HT-29 (cell line): ENCODE data around the gene PIANP. TPM values are rescaled to one million over a fixed set of nuclear protein-coding genes. Genes with fewer than 3 reads are reported as not detected.

Source experiments
- DNase-seq: peaks from one replicate; pipeline ENCODE4 v3.0.0-alpha.2; 2015; ENCODE audit warnings: low spot score
- small RNA-seq: library from RNA; depleted of rRNA; stranded (forward); fragments of <200 nt; gene quantifications from one replicate; pipeline ENCODE3, GENCODE V24; 2014
- total RNA-seq: library from RNA; depleted of rRNA; stranded (reverse); fragments of >200 nt; shearing (Covaris generic); gene quantifications from 2 replicates; pipeline ENCODE4 v1.2.3, GENCODE V29; 2014; rRNA removed

PIANP gene
- total RNA-seq, 1 experiment from 2014 or later, result not detected

- DNase-seq, result no peak
These were observed 28.5 kb downstream of the PIANP start for GRCh38 chr12:6672143-6672542.

GRCh38 chr12:6667559-6668210 is 32.9 kb downstream of the PIANP start:
- peak; percentile 52 for DNase-seq

DNA sequence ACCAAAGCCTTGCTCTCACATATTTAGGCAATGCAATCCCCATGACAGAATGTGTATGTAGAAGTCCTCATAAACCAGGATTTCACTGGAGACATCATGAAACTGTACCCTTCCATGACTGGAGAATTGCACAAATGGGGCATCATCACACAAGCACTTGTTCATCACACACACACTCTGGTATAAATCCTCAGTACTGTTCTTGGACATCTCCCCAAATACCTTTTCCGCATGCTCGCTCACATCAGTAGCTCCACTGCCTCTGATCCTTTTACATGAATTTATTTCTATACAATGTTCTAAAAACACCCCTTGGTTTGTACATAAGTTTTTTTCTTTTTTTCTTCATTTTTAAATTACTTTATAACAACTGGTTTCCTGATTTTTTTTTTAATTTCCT is 34.4 kb downstream of the PIANP start:
- DNase-seq, result no peak

GRCh38 chr12:6664902-6665301 is 35.7 kb downstream of the PIANP start:
- no peak for DNase-seq

DNA sequence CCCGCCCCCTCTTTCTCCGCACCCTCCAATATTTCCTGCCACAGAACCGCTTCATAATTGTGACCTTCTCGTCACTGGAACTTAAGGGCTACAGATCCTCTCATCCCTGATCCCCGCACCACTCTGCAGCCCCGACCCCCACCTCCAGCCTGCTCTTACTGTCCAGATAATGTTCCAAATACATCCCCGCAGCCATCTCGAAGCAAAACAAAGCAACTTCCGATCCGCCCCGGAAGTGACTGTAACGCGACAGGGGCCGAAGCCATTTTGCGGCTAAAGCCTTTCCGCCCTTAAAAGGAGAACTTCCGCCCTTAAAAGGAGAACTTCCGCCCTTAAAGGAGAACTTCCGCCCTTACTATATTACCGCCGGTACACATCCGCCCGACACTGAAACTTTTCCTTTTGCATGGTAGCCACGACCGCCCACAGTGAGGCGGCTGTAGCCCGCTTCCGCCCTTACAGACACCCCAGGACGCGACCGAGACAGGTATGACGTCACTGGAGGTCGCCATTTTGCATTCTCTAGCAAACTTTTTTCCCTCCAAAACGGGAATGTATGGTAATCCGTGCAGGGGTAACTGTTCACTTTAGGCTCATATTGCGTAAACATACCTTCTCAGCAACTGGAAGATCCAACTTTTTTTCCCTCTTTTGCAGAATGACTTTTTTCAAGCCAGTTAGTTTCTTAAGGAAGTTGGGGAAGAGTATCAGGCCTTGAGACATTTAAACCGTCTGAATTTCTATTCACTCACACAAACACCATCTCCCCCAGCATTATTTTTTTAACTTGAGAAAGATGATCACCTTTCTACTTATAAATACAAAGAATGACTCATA is 37.5 kb downstream of the PIANP start, which contains the start of gene ING4:
ING4 (minus strand) TSS at position 214 of the 837 bp plus-strand sequence; CDS start at position 196, 18 bp downstream.
- peak; percentile 99 for DNase-seq

GRCh38 chr12:6662602-6662905 is 38.1 kb downstream of the PIANP start:
- no peak for DNase-seq

- DNase-seq, result no peak
These were observed 46.6 kb downstream of the PIANP start for GRCh38 chr12:6653987-6654386.

- no peak for DNase-seq
These were observed 47.3 kb downstream of the PIANP start for GRCh38 chr12:6653342-6653741.

- DNase-seq, result no peak
These were observed 48.2 kb downstream of the PIANP start for GRCh38 chr12:6652391-6652790.

DNA sequence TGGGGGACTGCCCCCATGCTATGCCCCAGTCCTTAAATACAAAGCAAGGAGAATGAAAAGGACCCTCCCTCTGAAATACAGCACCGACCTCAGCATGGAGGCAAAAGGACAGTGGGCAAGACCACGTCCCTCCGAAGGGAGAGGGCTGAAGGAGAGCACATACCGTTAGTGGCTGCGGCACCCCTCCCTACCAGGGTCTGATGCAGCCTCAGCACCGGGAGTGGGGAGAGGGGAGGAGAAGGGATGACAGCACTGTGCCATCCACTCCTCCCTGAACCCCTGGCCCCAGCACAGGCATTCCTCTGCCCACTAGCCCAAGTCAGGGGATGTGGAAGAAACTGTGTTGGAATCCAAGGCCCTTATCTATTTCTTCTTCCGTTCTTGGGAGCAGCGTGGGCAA is 49.8 kb downstream of the PIANP start:
- no peak for DNase-seq

- peak; percentile 58 for DNase-seq
These were observed 53.5 kb downstream of the PIANP start, which contains the start of gene ACRBP for GRCh38 chr12:6647083-6647604. TSS of gene ACRBP (minus strand) at chr12:6647432. CDS start at chr12:6647366, 66 bp downstream.

DNA sequence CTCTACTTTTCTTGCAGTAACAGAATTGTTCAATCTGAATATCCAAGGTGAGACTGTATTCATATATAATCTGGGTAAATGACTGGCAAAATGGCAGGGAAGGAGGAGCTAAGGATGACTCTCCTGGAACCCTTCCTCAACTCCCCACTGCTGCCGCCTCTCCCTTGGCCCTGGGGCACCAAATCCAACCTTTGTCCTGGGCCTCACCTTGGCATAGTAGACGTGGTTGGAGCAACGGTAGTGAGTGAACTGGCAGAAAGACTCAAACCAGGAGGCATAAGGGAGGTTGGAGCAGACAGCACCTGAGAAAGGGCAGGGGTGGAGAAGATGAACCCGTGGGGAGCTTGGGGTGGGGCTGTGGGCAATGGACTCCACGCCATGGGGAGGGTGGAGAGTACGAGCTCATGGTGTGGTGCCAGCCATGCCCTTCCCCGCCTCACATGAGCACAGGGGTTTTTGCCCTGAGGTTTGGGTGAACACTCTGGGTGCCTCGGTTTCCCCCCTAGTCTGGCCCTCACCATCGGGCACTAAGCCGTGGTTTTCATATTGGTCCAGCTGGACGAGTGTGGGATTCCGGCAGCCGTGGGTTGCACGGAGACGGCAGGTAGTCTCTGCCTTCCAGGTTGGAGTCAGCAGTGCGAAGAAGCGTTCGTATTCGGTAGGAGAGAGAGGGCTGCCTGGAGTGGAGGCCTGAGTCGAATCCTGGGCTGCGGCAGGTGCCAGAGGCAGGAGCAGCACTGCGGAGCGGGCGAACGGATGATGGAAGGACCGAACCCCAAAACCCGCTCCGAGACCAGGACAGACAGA is 54.1 kb downstream of the PIANP start:
- DNase-seq, result no peak

DNA sequence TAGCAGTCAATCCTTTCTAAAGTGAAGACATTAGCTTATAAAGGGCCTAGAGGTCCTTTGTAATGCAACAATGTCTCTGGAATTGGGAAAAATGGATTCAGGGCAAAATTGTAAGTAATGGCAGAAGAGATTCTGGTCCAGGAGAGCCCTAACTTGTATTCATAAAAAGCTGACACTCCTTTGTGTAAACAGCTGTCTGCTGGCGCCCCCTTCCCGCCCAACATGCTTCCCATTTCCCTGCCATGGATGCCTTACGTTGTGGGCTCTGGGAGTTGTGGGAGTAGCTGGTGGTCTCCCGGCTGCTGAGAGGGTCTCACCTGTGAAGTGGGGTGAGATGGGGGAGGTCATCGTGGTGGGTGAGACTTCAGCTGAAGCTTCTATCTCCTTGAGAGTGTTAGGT is 55.7 kb downstream of the PIANP start:
- no peak for DNase-seq

- no peak for DNase-seq
These were observed 56.4 kb downstream of the PIANP start for GRCh38 chr12:6644257-6644596.

Small RNA genes within 50 kb of the gene (small RNA-seq; reads per million reads assigned to genes)
- not detected for gene RNU6-781P

Other genes starting within 250 kb of the PIANP start
- gene TAPBPL, start 248.8 kb downstream of the PIANP start, total RNA-seq, result 9.6 and 11.0 TPM in 2 replicates
- 11.5 and 23.0 TPM in 2 replicates for gene VAMP1, start 230.1 kb downstream of the PIANP start, total RNA-seq
- 144 and 147 TPM in 2 replicates for gene MRPL51, start 207.6 kb downstream of the PIANP start, total RNA-seq
- gene NCAPD2, start 206.7 kb downstream of the PIANP start, total RNA-seq, result 115 and 141 TPM in 2 replicates
- 6,490 and 6,870 TPM in 2 replicates for gene GAPDH, start 166.3 kb downstream of the PIANP start, total RNA-seq
- 0.37 and 0.41 TPM in 2 replicates for gene IFFO1, start 144.8 kb downstream of the PIANP start, total RNA-seq
- gene NOP2, start 132.5 kb downstream of the PIANP start, total RNA-seq, result 73.5 and 74.9 TPM in 2 replicates
- 253 and 269 TPM in 2 replicates for gene CHD4, start 93.4 kb downstream of the PIANP start, total RNA-seq
- gene LPAR5, start 64.9 kb downstream of the PIANP start, total RNA-seq, result 0.03 TPM in 1 of 2 replicates, not detected in the other
- 0.31 TPM in 1 of 2 replicates, not detected in the other for gene ACRBP, start 53.4 kb downstream of the PIANP start, total RNA-seq
- gene ING4, start 37.7 kb downstream of the PIANP start, total RNA-seq, result 25.1 and 27.4 TPM in 2 replicates
- 23.9 and 42.5 TPM in 2 replicates for gene ZNF384, start 11.4 kb downstream of the PIANP start, total RNA-seq
- 103 and 108 TPM in 2 replicates for gene COPS7A, start 23.2 kb upstream of the PIANP start, total RNA-seq
- 383 and 384 TPM in 2 replicates for gene MLF2, start 52.3 kb upstream of the PIANP start, total RNA-seq
- gene PTMS, start 65.5 kb upstream of the PIANP start, total RNA-seq, result 87.6 and 105 TPM in 2 replicates
- 0.05 and 0.56 TPM in 2 replicates for gene LAG3, start 71.7 kb upstream of the PIANP start, total RNA-seq
- gene CD4, start 88.7 kb upstream of the PIANP start, total RNA-seq, result 0.25 and 0.47 TPM in 2 replicates
- not detected in 2 replicates for gene GPR162, start 121.0 kb upstream of the PIANP start, total RNA-seq
- 2.2 and 2.7 TPM in 2 replicates for gene P3H3, start 127.6 kb upstream of the PIANP start, total RNA-seq
- 0.97 TPM in 1 of 2 replicates, not detected in the other for gene GNB3, start 140.1 kb upstream of the PIANP start, total RNA-seq
- 95.5 and 126 TPM in 2 replicates for gene CDCA3, start 150.5 kb upstream of the PIANP start, total RNA-seq
- 122 and 136 TPM in 2 replicates for gene USP5, start 151.3 kb upstream of the PIANP start, total RNA-seq
- gene TPI1, start 166.7 kb upstream of the PIANP start, total RNA-seq, result 1,358 and 1,438 TPM in 2 replicates
- 20.2 and 21.0 TPM in 2 replicates for gene SPSB2, start 172.5 kb upstream of the PIANP start, total RNA-seq
- gene LRRC23, start 204.0 kb upstream of the PIANP start, total RNA-seq, result 0.61 and 4.6 TPM in 2 replicates
- 7.7 and 9.1 TPM in 2 replicates for gene ENO2, start 213.8 kb upstream of the PIANP start, total RNA-seq
- 22.0 and 36.9 TPM in 2 replicates for gene ATN1, start 227.1 kb upstream of the PIANP start, total RNA-seq
- gene RNU7-1, start 243.0 kb upstream of the PIANP start, total RNA-seq, result not detected in 2 replicates
- gene C12orf57, start 243.2 kb upstream of the PIANP start, total RNA-seq, result 102 and 112 TPM in 2 replicates